ENCODE data around the gene TRPM7.

TRPM7 gene

DNA sequence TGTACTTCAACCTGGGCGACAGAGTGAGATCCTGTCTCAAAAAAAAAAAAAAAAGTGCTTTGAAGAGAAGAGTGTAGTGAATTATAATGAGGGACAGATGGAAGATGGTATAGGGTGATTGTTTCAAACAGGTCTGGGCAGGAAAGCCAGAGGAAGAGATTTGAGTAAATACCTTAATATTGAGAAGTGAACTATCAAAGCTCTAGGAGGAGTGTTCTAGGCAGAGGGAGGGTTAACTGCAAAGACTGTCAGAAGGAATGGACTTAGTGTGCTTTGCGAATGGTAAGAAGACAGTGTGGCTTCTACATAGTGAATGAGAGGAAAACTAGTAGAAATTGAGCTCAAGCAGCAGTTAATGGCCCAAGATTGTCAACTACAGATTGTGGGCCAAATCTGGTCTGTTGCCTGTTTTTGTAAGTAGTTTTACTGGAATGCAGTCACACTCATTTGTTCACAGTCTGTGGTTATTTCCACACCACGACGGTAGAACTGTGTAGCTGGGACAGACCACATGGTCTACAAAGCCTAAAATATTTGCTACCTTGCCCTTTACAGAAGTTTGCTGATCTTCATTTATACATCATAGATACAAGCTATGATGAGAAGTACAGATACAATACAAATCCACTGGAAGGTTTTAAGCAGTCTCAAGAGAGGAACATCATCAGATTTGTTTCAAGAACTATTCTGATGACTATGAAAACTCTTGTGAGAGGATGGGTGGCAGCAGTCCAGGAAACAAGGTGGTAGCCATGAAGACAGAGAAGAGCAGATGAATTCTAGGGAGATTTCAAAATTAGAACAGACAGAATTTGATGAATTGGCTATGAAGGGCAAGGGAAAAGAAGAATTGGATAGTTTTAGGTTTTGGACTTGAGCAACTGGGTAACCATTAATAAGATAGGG is 123.6 kb downstream of the TRPM7 start:
- DNase-seq (ENCODE audit: low spot score): no peak

DNA sequence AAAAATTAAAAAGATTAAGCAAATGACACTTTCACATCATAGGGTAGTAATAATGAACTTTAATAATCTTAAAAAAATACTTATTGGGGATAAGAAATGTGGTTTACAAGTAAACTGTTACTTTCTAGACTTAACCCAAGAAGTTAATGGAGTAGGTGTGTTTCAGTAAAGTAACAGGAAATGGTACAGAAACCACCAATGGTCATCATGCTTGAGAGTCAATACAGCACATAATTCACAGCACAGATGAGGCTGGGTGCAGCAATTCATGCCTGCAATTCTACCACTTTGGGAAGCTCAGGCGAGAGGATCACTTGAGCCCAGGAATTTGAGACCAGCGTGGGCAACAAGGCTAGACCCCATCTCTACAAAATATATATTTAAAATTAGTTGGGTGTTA is 128.6 kb downstream of the TRPM7 start:
- no peak for DNase-seq (ENCODE audit: low spot score)

DNA sequence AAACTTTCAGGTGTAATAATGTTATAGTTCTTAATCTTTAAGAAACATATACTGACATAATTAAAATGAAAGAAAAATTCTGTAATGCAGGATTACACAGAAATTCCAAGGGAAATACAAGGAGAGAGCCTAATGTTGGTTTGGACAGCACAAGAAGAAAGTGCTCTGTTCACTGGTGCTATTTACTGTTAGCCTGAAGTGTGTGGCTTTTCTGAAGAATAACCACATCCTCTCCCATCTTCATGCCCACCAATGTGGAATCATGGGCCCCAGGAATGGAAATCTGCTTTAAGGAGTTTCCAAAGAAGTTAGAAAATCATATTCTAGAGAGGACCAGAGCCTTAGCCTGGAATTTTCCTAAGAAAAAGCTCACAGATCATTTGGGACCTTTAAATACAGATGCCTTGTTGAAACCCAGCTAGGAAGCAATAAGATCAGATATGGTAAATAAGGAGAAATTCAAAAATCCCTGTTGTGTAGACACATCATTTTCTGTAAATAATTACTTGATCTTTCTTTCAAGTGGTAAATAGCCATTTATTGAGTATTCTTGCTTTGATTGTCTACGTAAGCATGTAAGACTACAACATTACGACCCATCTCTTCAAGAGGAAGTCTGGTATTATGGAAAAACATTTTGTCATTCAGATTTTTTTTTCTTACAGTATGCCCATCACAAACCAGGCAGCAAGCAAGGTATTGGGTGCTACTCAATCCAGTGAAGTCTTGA is 129.8 kb downstream of the TRPM7 start:
- no peak for DNase-seq (ENCODE audit: low spot score)

DNA sequence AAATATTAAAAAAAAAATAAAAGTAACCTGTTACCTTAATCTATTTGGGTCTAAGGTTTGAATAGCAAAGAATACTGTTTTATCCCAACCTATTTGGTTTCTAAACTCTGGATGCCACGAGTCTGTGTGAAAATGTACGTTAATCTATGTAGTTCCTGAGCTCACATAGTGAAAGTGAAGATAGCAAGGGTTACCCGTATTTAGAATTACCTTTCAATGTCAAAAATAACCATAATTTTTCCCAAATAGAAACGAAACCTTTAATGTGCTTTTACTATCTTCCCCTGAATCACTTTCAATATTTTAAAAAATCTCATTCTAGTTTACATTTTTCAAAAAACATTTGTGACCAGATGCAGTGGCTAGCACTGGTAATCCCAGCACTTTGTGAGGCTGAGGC is 134.4 kb downstream of the TRPM7 start:
- no peak for DNase-seq (ENCODE audit: low spot score)

DNA sequence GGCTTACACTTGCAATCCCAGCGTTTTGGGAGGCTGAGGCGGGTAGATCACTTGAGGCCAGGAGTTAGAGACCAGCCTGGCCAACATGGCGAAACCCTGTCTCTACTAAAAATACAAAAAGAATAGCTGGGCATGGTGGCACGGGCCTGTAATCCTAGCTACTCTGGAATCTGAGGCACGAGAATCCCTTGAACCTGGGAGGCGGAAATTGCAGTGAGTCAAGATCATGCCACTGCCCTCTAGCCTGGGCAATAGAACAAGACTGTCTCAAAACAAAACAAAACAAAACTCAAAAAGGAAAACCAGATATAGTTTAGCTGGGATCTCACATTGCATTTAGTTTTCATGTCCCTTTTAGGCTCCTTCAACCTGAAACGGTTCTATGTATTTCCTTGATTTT is 137.3 kb downstream of the TRPM7 start:
- no peak for DNase-seq (ENCODE audit: low spot score)

DNA sequence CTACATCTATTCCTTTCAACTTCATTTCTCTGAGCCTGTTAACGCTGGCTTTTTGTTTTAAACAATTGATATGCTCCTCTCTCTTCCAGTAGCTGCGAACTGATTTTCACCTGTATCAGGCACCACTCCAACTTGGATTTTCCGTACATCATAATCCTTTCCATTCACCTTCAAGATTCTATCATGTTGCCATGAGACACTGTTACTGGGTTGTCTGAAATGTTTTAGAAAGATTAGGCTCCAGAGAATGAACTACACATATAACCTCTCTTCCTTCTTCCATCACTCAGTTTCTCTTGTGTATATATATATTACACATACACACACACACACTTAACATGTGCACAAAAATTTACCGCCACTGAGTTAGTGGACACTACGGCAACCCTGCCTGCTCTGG is 140.0 kb downstream of the TRPM7 start, which contains the start of gene USP50:
Gene USP50, minus strand, starts transcription at position 101 of the 400 bp plus-strand sequence. CDS start 141 bp downstream, outside the sequence.
- DNase-seq (ENCODE audit: low spot score): no peak

DNA sequence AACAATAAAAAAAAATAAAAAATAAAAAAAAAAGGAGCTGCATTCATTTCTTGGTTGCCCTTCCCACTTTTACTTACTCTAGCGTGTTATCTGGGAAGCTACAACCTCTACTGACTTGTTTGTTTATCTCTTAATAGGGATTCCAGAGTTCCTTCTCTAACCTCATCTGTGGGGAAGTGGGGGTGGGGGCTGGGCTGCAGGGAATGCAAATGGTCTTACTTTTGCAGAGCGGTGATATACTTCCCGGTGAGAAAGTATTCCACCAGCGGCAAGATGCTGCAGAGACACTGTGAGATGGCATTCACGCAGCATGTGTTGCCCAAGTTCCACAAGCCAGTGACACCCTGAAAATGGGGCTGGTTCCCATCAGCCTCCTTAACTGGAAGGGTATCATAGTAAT is 142.2 kb downstream of the TRPM7 start:
- no peak for DNase-seq (ENCODE audit: low spot score)

DNA sequence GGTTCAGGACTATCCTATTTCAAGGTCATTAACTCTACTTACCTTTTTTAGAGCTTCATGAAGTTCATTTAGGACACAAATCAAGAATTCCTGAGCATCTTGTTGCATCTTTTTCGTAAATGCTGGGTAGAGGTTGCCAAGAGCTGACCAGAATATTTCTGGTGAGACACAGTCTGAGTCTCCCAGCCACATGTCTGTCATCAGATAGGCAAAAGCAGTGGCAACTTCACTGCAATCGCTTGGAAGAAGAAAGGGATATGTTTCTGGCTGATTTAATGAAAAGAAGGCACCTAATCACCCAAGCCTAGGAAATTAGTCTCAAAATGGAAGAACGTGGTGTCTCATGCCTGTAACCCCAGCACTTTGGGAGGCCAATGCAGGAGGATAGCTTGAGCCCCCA is 143.0 kb downstream of the TRPM7 start:
- DNase-seq (ENCODE audit: low spot score): no peak

DNA sequence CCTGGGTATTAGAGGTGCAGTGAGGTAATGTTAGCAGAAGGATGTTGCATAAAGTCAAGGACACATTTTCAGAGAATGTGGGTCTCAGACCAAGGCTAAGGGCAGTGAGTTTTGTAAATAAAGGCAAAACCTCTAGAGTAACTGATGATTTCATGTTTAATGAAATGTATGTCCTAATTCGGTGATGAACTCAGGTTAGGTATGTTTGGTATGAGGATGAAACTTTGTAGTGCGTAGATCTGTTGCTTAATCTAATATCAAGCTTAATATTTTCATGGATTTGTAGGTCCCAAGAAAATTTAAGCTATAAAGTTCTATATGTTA is 143.7 kb downstream of the TRPM7 start:
- DNase-seq (ENCODE audit: low spot score): no peak

DNA sequence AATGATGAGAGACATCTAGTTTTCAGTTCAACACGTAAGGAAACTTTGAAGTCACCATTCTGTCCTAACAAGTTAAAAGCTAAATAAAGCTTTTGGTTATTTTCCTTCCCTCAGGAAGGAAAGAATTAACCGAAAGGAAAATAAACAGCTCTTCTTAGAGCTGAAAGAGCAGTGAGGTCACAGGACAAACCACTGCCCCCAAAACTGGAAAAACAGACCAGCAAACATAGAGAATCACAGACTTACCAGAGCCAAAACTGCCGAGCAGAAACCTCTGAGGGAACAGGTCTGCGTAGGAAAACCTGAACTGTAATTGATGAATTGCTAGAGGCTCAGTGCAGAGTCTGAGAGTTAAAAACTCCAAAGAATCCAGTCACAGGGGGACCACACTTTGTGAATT is 154.8 kb downstream of the TRPM7 start:
- DNase-seq (ENCODE audit: low spot score): no peak

DNA sequence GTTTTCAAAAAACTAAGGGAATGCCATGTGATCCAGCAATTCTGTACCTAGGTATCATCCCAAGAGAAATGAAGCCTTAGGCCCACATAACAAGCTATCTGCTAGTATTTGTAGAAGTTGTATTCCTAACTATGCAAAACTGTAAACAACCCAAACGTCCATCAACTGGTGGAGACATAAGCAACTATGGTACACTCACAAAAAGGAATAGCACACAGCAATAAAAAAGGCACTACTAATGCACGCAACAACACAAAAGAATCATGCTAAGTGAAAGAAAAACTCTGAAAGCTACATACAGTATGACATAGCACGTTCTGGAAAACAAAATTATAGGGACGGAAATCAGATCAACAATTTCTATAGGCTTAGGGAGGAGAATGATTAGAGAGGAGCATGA is 155.4 kb downstream of the TRPM7 start:
- DNase-seq (ENCODE audit: low spot score): no peak

DNA sequence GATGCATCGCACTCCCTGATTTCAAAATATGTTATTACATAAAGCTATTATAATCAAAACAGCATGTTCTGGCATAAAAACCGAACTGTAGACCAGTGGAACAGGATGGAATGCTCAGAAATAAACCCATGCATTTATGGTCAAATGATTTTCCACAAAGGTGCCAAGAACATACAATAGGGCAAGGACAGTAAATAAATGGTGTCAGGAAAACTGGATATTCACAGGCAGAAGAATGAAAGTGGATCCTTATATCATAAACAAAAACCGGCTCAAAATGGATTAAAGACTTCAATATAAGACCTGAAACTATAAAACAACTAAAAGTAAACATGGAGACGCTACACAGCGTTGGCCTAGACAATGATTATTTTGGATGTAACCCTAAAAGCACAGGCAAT is 162.7 kb downstream of the TRPM7 start:
- no peak for DNase-seq (ENCODE audit: low spot score)

DNA sequence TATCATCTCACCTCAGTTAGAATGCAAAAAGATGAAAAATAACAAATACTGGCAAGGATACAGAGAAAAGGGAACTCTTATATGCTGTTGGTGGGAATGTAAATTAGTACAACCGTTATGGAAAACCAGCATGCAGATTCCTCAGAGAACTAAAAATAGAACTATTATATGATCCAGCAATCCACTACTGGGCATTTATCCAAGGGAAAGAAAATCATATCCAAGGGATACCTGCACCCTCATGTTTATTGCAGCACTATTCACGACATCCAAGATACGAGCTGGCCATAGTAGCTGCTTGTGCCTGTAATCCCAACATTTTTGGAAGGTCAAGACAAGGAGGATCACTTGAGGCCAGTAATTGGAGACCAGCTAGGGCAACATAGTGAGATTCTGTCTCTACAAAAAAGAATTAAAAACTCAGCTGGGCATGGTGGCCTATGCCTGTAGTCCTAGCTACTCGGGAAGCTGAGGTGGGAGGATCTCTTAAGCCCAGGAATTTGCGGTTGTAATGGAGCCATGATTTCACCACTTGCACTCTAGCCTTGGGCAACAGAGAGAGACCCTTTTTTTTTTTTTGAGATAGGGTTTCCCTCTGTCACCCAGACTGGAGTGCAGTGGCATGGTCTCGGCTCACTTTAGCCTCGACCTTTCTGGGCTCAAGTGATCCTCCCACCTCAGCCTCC is 166.7 kb downstream of the TRPM7 start:
- DNase-seq (ENCODE audit: low spot score): no peak

DNA sequence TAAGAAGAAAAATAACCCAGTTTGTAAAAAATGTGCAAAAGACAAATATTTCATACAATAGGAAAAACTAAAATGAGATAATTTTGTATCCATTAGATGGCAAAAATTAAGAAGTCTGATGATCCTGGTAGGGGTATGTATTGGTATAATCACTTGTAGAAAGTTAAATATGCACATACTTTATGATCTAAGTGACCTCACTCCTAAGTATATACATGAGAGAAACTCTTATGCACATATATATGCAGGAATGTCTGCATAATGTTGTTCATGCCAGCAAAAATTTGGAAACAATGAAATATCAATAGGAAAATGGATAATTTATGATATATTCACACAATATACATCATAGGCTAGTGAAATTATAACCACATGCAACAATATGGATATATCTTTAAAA is 173.6 kb downstream of the TRPM7 start:
- no peak for DNase-seq (ENCODE audit: low spot score)

Data from kidney capillary endothelial cell (primary cell).